ENCODE results near the gene ADD1. TPM values are rescaled to one million over a fixed set of nuclear protein-coding genes. Genes with fewer than 3 reads are reported as not detected.

ADD1 gene
- polyA plus RNA-seq, 1 donor (not counting 4 experiments of a cell fraction or from before 2014, with no cell fraction given), result 109 TPM

DNA sequence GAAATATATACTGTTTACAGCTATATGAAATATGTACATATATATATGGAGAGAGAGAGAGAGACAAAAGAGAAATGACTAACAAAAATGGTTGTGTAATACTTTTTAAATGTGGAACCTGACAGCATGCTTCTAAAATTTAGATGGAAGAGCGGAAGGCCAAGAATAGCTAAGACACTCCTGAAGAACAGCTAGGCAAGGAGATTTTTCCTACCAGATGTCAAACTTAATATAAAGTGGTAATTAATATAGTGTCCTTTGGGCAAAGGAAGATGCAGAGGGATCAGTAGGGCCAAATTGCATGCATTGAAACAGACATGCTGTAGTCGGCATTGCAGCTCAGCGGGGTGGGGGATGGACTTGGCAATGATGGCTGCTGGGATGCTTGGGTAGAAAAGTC, 45.2 kb downstream of the ADD1 start:
- H3K36me3 ChIP-seq (ENCODE audit: control insufficient read depth in 2 of 2, extremely low read depth in 1 of 2, insufficient read depth in 2 of 2, low read length in 2 of 2), result peaks cover 17 to 19% of the 10 kb centered on the region in 2 experiments
- no peaks in the 10 kb centered on the region for H3K9me3 ChIP-seq (ENCODE audit: control insufficient read depth, low read depth, low read length)
- no peaks in the 10 kb centered on the region for H4K20me1 ChIP-seq (ENCODE audit: control insufficient read depth, extremely low read depth, insufficient read depth, low read length)
- H3K4me1 ChIP-seq (ENCODE audit: control insufficient read depth, extremely low read depth, insufficient read depth, low read length), result no peaks in the 10 kb centered on the region
- dilution Hi-C loops (cut with MboI; ENCODE audit: extremely low pct_ligation_motif_present, low sequenced_read_pairs), result no loop called here
- no peak overlapping the region for H3K27ac ChIP-seq (ENCODE audit: control insufficient read depth, insufficient read depth, low read length)
- no peaks in the 10 kb centered on the region for H3K27me3 ChIP-seq (ENCODE audit: control insufficient read depth, extremely low read depth, insufficient read depth, low read length)
- H3K9ac ChIP-seq (ENCODE audit: control insufficient read depth, extremely low read depth, insufficient read depth, low read length), result no peak overlapping the region
- FAIRE-seq, result no peak
- H2AFZ ChIP-seq (ENCODE audit: control insufficient read depth, low read length), result no peak overlapping the region
- DNase-seq (ENCODE audit: low read depth, low spot score), result no peak
- no peak for TF ChIP-seq EZH2 (IDR thresholded peaks at IDR 0.05; ENCODE audit: low read length)
- TF ChIP-seq, protein P1, sequence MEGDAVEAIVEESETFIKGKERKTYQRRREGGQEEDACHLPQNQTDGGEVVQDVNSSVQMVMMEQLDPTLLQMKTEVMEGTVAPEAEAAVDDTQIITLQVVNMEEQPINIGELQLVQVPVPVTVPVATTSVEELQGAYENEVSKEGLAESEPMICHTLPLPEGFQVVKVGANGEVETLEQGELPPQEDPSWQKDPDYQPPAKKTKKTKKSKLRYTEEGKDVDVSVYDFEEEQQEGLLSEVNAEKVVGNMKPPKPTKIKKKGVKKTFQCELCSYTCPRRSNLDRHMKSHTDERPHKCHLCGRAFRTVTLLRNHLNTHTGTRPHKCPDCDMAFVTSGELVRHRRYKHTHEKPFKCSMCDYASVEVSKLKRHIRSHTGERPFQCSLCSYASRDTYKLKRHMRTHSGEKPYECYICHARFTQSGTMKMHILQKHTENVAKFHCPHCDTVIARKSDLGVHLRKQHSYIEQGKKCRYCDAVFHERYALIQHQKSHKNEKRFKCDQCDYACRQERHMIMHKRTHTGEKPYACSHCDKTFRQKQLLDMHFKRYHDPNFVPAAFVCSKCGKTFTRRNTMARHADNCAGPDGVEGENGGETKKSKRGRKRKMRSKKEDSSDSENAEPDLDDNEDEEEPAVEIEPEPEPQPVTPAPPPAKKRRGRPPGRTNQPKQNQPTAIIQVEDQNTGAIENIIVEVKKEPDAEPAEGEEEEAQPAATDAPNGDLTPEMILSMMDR (optimal IDR thresholded peaks at IDR 0.05 in 1 of 3, IDR thresholded peaks at IDR 0.05 in 1 of 3, conservative IDR thresholded peaks at IDR 0.05 in 1 of 3; ENCODE audit: extremely low read depth in 1 of 3, insufficient read depth in 2 of 3, low read length in 3 of 3), result no peak
- H3K4me2 ChIP-seq (ENCODE audit: control insufficient read depth, extremely low read depth, insufficient read depth, low read depth, low read length), result no peak overlapping the region
- no peaks in the 10 kb centered on the region for H3K9me1 ChIP-seq (ENCODE audit: control insufficient read depth, extremely low read depth, insufficient read depth, low read length)
- H3K79me2 ChIP-seq (ENCODE audit: control insufficient read depth, insufficient read depth, low read length), result peaks cover 11% of the 10 kb centered on the region
- H3K4me3 ChIP-seq (ENCODE audit: control insufficient read depth in 2 of 3, extremely low read depth in 1 of 3, insufficient read depth in 2 of 3, low read depth in 1 of 3, low read length in 3 of 3), result no peak overlapping the region

DNA sequence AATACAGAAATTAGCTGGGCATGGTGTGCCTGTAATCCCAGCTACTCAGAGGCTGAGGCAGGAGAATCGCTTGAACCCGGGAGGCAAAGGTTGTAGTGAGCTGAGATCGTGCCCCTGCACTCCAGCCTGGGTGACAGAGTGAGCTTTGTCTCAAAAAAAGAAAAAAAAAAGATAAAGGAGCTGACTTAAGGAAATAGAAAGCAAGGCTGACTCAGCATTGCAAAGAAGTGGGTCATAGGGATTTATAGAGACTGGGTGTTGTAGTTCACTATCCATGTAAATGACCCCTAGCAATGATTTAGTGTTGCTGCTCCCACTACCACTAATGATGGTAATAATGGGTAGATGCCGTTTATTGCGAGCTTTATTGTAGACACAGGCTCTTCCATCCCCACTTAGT, 47.6 kb downstream of the ADD1 start:
- Histone ChIP-seq H4K20me1 (ENCODE audit: control insufficient read depth, extremely low read depth, insufficient read depth, low read length) (no peaks in the 10 kb centered on the region), H3K4me2 (ENCODE audit: control insufficient read depth, extremely low read depth, insufficient read depth, low read depth, low read length) (no peak overlapping the region), H3K4me1 (ENCODE audit: control insufficient read depth, extremely low read depth, insufficient read depth, low read length) (no peaks in the 10 kb centered on the region), H3K4me3 (ENCODE audit: control insufficient read depth in 2 of 3, extremely low read depth in 1 of 3, insufficient read depth in 2 of 3, low read depth in 1 of 3, low read length in 3 of 3) (no peak overlapping the region), H3K79me2 (ENCODE audit: control insufficient read depth, insufficient read depth, low read length) (peaks cover 9% of the 10 kb centered on the region), H3K9me3 (ENCODE audit: control insufficient read depth, low read depth, low read length) (no peaks in the 10 kb centered on the region), H3K9me1 (ENCODE audit: control insufficient read depth, extremely low read depth, insufficient read depth, low read length) (no peaks in the 10 kb centered on the region), H3K36me3 (ENCODE audit: control insufficient read depth in 2 of 2, extremely low read depth in 1 of 2, insufficient read depth in 2 of 2, low read length in 2 of 2) (peaks cover 18 to 21% of the 10 kb centered on the region in 2 experiments), H3K27me3 (ENCODE audit: control insufficient read depth, extremely low read depth, insufficient read depth, low read length) (no peaks in the 10 kb centered on the region), H3K27ac (ENCODE audit: control insufficient read depth, insufficient read depth, low read length) (no peak overlapping the region), H3K9ac (ENCODE audit: control insufficient read depth, extremely low read depth, insufficient read depth, low read length) (no peak overlapping the region), H2AFZ (ENCODE audit: control insufficient read depth, low read length) (no peak overlapping the region)
- FAIRE-seq (no peak), DNase-seq (ENCODE audit: low read depth, low spot score) (no peak)
- TF ChIP-seq EZH2 (IDR thresholded peaks at IDR 0.05; ENCODE audit: low read length), result no peak
- TF ChIP-seq, protein P1 (optimal IDR thresholded peaks at IDR 0.05 in 1 of 3, IDR thresholded peaks at IDR 0.05 in 1 of 3, conservative IDR thresholded peaks at IDR 0.05 in 1 of 3; ENCODE audit: extremely low read depth in 1 of 3, insufficient read depth in 2 of 3, low read length in 3 of 3), result no peak
- dilution Hi-C loops (cut with MboI; ENCODE audit: extremely low pct_ligation_motif_present, low sequenced_read_pairs), result no loop called here
